HUDEP-2 (cell line): ENCODE results near the gene ZFHX2.
"Not testable (repeated sequence)": the region's sequence is repeated elsewhere in the genome, so short reads cannot be mapped to it uniquely, and the experiment has no call there.

Source experiments
- DNase-seq, 76 experiments: peaks; one replicate each; lab custom pipeline; 2025; ENCODE audit not compliant: unreplicated experiment in 76 of 76; lab: John Stamatoyannopoulos, UW

ZFHX2 gene

GRCh38 chr14:23544511-23545447, 6.8 kb downstream of the ZFHX2 start:
- no peak for DNase-seq

- no peak for DNase-seq
Measured at GRCh38 chr14:23543403-23543802, 8.2 kb downstream of the ZFHX2 start.

- no peak for DNase-seq
Measured at GRCh38 chr14:23542261-23542660, 9.3 kb downstream of the ZFHX2 start.

- no peak for DNase-seq
Measured at GRCh38 chr14:23540141-23540469, 11.5 kb downstream of the ZFHX2 start.

GRCh38 chr14:23539248-23540140, 12.1 kb downstream of the ZFHX2 start:
- DNase-seq, result peak in 21 of 76 experiments; percentile 3 to 46 (median 26)

- peak in 14 of 76 experiments; percentile 4 to 36 (median 10) for DNase-seq
Measured at GRCh38 chr14:23538785-23539184, 12.8 kb downstream of the ZFHX2 start.

GRCh38 chr14:23538050-23538718, 13.4 kb downstream of the ZFHX2 start:
- DNase-seq, result no peak

GRCh38 chr14:23537351-23538049, 14.1 kb downstream of the ZFHX2 start:
- no peak for DNase-seq

- DNase-seq, result not testable (repeated sequence)
Measured at GRCh38 chr14:23536906-23537305, 14.7 kb downstream of the ZFHX2 start.

- DNase-seq, result no peak
Measured at GRCh38 chr14:23536494-23536893, 15.1 kb downstream of the ZFHX2 start.

- no peak for DNase-seq
Measured at GRCh38 chr14:23535943-23536342, 15.6 kb downstream of the ZFHX2 start.

- no peak for DNase-seq
Measured at GRCh38 chr14:23533652-23534435, 17.7 kb downstream of the ZFHX2 start.

GRCh38 chr14:23532658-23533057, 18.9 kb downstream of the ZFHX2 start:
- no peak for DNase-seq

GRCh38 chr14:23531391-23531790, 20.2 kb downstream of the ZFHX2 start:
- DNase-seq, result no peak

- DNase-seq, result no peak
Measured at GRCh38 chr14:23530375-23531055, 21.1 kb downstream of the ZFHX2 start.

GRCh38 chr14:23529016-23529415, 22.5 kb downstream of the ZFHX2 start:
- DNase-seq, result no peak

GRCh38 chr14:23528555-23528954, 23.0 kb downstream of the ZFHX2 start:
- DNase-seq, result no peak

GRCh38 chr14:23525611-23526010, 26.0 kb downstream of the ZFHX2 start:
- DNase-seq, result no peak

- no peak for DNase-seq
Measured at GRCh38 chr14:23524954-23525353, 26.6 kb downstream of the ZFHX2 start.
